Measurements from ENCODE around the gene EIF4E3.
A peak's percentile ranks its signal among the peaks of the same experiment; 100 is the strongest.

Gene EIF4E3

DNA sequence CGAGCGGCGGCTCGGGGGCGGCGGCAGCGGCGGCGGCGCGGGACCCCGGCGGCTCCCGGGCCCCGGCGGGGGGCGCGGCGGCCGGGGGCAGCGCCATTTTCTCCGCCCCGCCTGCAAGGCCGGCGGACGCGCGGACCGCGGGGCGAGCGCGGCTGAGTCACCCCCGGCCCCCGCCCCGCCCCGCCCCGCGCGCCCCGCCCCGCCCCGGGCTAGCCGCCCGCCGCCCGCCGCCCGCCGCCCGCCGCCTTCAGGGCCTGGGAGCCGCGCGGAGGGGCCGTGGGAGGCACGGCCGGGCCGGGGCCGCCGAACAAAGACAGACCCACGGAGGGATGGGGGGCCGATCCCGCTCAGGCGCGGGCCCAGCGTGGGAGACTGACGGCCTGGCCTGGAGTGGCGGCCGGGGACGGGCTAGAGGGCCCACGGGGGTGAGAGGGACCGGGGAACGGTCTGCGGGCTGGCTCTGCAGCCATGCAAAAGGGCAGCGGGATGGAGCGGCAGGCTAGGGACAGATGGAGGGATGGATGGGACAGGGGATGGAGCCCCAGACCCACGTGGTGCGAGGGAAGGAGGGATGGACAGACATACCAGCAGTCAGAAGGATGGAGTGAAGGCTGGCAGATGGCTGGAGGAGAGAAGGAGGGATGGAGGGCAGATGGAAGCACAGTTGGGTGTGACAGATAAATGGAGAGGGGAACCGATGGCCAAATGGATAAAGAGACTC is at the start of gene EIF4E3:
EIF4E3 (minus strand) TSS at position 132 of the 721 bp plus-strand sequence; CDS start at position 97, 35 bp downstream.
- peak; percentile 66 for DNase-seq (ENCODE audit: low spot score)

DNA sequence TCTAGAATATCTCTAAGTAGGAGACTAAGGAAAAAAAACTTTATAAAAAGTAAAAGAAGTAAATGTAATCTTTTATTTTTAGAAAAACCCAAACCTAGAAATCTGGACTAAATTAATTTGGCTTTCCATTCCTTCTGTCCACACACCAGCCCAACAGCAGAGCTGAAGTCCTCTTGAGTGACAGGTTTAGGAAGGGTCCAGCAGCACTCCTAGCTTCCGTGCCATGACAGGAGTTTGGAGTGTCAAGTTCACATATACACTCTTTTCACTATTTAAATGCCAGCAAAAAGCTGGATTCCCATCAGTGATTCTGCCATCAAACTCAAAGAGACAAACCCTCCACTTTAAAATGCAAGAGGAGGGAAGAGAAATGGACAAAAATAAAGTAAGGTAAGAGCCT is 46.7 kb upstream of the EIF4E3 start:
- no peak for DNase-seq (ENCODE audit: low spot score)

DNA sequence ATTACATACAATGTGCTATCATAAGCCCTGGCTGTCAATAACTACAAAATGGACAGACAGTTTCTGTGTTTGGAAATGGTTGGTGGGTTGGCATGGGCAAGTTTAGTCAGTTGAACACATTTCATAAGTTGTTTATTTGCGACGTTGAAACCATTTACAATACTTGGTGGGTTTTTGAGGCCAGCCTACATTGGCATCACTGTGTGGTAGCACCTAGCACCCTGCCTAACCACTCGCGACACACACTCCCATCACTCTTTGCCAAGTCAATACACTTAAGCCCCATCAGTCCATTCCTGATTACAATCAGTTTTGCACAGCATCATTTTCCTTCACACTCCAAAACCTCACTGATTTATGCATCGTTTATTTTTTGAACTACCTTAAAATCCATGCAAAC is 45.9 kb upstream of the EIF4E3 start:
- no peak for DNase-seq (ENCODE audit: low spot score)

DNA sequence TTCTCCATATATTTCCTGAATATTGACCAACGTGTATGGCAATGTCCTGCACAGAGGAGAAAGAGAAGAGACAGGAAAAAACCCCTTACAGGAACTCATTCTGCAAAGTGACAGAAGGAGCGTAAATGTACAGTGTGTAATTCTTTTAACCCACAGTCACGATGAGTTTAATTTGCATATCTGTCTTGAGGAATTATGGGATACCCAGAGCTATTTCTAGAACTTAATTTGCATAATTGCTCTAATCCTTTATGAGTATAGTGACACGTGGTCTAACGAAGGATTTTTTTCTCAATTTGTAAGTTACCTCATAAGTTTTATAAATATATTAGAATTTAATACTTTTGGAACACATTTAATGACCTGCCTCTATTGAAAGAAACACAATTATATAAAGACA is 38.2 kb upstream of the EIF4E3 start:
- no peak for DNase-seq (ENCODE audit: low spot score)

DNA sequence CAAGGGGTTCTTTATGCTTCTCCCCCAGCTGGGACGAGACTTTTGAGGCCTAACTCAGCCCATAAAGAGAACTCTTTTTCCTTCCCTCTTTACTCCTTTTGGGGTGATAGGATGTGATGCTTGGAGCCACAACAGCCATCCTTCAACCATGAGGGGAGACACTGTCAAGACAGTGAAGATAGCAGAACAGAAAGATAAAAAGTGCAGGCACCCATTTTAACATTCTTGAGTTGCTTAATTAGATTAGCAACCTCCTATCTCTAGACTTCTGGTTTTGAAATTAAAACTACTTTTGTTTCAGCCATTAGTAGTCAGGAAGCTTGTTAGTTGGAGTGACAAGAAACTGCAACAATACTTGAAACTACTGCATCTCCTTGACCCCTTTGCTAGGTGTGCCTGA is 34.9 kb upstream of the EIF4E3 start:
- DNase-seq (ENCODE audit: low spot score), result no peak

DNA sequence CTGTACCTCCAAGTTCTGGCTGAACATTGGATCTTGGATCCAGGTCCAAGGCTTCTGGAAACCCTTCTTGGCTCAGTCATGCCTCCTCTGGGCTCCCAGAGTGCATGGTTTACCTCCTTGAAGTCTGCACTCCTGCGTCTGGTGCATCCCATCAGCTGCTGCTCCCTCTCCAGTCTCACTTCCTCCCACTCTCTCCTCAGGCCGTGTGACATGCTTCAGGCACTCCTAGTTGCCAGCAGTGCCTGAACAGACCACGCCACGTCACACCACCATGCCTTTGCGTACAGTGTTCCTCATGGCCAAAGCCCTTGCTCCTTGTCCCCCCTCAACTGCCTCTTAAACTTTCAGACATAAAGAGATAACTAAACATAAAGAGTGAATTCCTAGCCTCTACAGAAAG is 34.2 kb upstream of the EIF4E3 start:
- no peak for DNase-seq (ENCODE audit: low spot score)

DNA sequence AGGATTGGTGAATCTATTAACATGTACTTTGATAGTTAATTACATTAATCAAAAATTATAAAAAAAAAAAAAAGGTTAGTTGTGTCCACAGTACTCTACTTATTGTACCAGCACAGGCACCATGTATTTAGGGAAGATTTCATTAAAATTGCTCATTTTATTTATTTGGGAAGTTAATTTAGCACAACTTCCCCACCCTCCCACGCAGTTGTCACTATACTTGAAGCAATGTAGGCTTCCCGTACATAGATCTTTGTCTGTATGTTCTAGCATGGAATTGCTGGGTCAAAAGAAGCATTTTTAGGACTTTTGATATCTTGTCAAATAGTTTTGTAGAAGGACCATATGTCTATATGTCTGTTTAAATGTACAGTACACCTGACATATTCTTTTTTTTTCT is 32.9 kb upstream of the EIF4E3 start:
- no peak for DNase-seq (ENCODE audit: low spot score)

DNA sequence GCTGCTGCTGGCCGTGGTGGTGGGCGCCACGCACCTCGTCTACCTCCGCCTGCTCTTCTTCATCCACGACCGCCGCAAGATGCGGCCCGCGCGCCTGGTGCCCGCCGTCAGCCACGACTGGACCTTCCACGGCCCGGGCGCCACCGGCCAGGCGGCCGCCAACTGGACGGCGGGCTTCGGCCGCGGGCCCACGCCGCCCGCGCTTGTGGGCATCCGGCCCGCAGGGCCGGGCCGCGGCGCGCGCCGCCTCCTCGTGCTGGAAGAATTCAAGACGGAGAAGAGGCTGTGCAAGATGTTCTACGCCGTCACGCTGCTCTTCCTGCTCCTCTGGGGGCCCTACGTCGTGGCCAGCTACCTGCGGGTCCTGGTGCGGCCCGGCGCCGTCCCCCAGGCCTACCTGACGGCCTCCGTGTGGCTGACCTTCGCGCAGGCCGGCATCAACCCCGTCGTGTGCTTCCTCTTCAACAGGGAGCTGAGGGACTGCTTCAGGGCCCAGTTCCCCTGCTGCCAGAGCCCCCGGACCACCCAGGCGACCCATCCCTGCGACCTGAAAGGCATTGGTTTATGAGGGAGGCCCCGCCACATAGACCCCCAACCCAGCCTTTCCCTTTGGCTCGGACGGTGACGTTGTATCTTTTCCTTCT is 29.5 kb upstream of the EIF4E3 start:
- peak; percentile 49 for DNase-seq (ENCODE audit: low spot score)

DNA sequence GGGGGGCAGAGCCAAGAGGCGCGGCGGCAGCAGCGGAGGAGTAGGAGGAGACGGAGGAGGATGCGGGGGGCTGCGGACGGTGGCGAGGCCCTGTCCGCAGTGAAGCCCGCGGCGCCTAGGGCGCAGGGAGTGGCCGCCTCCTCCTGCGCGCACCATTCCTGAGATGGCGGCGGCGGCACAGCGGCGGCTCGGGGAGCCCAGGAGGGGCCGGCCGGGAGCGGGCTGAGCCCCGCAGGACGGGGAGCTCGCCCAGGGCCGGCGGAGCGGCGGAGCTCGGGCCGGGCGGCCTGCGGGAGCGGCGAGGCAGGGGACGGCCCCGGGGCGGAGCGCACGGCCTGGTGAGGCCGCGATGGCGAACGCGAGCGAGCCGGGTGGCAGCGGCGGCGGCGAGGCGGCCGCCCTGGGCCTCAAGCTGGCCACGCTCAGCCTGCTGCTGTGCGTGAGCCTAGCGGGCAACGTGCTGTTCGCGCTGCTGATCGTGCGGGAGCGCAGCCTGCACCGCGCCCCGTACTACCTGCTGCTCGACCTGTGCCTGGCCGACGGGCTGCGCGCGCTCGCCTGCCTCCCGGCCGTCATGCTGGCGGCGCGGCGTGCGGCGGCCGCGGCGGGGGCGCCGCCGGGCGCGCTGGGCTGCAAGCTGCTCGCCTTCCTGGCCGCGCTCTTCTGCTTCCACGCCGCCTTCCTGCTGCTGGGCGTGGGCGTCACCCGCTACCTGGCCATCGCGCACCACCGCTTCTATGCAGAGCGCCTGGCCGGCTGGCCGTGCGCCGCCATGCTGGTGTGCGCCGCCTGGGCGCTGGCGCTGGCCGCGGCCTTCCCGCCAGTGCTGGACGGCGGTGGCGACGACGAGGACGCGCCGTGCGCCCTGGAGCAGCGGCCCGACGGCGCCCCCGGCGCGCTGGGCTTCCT is 28.8 kb upstream of the EIF4E3 start, which contains the start of gene GPR27:
GPR27 (plus strand) TSS at position 155 of the 909 bp plus-strand sequence; CDS start at position 350, 195 bp downstream.
- peak; percentile 66 for DNase-seq (ENCODE audit: low spot score)

DNA sequence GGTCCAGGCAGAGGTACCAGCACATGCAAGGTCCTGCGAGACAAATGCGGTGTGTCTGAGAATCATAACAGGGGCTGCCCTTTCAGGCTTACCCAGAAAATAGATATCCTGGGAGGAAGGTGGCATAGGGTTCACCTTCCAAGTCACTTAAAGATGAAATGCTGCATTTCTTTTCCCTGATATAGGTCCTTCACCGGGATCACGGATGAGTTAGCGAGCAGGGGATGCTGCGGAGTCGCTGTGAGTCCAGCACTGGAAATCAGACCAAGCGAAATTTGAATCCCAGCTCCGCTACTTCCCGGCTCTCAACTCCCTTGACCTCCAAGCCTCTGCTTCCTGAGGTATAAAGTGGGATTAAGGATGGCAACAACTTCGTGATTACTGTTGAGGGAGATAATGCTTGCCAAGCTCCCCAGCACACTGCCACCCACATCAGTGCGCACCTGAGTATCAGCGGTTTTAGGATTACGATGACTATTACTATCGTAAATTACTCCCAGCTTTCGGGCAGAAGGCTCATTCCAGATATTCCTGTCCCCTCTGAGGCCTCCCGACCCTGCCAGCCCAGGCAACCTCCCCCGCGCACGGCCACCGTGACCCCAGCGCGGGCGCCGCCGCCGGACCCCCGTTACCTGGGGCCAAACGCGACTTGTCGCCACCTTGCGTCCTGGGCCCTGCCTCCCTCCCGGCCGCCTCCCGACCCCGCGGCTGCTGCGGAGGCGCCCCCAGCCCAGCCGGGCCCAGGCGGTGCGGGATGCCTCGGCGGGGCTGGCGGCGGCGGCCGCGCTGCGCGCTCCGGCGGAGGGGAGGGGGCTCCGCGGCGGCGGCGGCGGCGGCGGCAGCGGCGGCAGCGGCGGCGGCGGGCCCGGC is 27.9 kb upstream of the EIF4E3 start:
- peak; percentile 62 for DNase-seq (ENCODE audit: low spot score)

DNA sequence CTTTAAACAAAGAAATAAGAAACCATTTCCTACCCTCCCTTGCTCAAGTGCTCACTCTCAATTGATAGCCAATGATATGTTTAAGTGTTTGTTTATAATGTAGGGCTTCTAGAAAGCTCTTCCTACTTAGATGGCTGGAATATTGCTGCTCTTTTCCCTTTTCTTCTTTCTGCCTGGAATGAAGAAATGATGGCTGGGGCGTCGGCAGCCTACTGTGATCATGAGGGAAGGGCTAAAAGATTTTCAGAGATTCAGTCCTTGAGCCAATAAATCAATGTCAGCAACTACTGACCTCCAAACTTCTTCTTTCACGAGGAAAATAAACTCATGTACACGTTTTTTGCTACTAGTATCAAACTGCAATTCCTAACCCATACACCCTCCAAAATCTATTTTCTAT is 26.4 kb upstream of the EIF4E3 start:
- no peak for DNase-seq (ENCODE audit: low spot score)

DNA sequence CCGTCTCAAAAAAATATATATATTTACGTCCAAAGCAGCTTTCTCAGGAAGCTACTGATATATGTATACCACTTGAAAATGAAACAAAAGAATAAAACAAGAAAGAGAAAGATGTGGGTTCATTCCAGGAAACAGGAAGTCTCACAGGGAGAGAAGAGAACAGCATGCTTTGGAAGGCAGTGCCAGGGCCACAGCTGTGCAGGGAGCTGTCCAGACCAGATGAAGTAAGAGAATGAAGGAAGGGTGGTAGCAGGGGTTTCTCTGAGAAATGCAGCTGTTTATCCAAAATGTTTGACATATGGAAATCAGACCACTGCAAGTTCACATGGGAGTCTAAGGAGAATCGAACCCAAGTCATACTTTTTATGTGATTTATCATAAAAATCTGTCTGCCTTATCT is 19.5 kb upstream of the EIF4E3 start:
- DNase-seq (ENCODE audit: low spot score), result no peak

DNA sequence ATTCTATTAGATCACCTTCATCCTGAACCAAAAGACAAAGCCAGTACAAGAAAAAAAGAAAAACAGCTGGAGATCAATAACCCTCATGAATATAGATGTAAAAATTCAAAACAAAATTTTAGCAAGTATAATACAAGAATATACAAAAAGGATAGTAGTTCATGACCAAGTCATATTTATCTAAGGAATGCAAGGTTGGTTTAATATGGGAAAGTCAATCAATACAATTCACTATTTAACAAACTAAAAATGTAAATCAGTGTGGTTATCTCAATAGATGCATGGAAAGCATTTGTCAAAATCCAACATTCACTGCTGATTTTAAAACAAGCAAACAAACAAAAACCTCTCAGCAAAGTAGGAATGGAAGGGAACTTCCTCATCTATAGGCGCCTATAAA is 17.4 kb upstream of the EIF4E3 start:
- no peak for DNase-seq (ENCODE audit: low spot score)

DNA sequence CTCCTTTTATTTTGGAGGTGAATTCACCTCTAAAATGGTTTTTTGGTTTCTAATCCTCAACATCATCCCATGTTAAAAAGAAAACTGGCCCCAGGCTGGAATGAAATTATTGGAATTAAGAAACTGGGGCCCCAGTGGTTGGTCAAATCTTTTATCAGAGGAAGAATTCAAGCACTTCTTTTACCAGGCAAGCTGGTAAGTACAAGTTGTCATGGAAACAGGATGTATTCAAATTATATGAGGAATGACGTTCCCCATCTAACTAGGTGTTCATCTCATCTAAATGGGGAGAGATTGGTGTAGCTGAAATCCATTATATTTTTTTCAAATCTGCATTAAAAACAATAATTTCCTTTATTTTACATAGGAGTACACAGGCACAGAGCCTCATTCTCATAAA is 9.7 kb upstream of the EIF4E3 start:
- no peak for DNase-seq (ENCODE audit: low spot score)

DNA sequence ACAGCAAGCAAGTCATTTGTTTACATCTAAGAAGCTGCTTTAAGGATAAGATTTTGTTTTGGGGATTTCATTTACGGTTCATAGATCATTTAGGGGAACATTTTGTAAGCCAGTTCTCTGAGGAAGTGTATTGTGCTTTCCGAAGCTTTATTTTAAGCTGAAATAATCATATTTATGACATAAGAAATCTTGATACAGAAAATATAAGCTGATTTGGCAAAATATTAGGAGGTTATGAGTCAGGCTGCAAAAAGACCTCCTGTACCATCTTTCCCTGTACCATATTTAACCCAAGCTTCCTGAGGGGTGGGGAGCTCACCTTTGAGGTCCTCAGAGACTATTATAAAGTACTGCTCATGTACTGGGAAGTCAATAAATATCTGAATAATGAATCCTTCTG is 8.1 kb upstream of the EIF4E3 start:
- DNase-seq (ENCODE audit: low spot score), result no peak

DNA sequence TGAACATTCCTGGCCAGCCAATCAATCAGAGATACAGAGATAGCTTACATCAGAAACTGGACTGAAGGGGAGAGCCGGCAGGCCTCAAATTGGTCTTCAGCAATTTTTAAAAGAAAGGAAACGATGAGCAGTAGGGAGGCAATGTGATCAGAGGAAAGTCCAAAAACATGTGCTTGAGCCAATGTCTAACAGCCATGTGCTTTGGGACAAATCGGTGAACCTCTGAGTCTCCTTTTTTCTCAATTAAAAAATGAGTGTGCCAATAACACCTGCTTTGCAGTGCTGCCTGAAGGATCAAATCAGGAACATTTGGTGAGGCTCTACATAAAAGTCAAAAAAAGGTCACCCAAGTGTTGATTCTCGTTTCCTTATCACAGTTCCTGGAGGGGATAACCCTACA is 7.4 kb upstream of the EIF4E3 start:
- no peak for DNase-seq (ENCODE audit: low spot score)

DNA sequence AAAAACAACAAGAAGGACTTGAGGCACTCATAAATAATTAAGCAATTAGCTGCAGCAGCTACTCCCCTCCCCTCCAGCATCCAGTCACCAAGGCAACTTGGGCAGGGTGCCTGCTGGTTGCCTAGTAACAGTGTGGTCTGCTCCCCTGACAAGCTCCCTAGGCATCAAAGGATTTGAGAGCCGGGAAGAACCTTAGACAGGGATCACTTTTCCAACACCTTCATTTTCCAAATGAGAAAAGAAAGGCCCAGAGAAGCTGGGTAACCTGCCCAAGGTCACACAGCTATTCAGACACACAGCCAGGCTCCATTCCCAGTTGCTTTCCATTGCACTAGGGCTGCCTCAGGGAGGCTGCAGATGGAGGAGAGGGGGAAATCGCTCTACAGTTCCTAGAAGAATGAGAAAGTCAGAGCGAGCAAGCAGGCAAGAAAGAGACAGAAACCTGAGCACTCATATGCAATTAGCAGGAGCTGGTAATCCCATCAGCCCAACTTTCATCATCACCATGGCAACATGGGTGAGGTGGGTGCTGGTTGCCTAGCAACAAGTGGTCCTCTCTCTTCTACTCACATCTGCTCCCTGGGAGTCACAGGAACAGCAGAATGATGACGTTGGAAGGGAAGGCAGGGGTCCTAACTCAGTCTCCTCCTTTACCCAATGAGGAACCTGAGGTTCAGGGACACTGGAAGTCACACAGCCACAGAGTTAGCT is 3.6 kb upstream of the EIF4E3 start:
- DNase-seq (ENCODE audit: low spot score), result peak; percentile 68

DNA sequence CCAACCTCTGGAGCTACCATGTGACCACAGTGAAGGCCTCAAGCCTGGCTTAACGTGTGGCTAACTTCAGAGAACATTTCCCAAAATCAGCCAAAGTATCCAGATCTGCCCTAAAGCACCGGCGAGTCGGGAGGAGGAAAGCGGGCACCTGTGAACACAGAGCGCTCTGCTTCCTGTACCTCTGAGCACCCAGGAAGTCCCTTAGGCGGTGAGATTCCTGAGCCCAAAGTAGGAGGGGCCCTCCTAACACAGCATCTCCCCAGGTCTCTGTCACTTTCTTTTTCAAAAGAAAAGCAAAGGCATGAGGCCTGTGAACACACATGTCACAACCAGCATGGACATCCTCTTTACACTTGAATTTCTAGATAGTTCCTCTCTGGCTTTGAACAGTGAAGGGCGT is 944 bp upstream of the EIF4E3 start:
- DNase-seq (ENCODE audit: low spot score), result no peak

DNA sequence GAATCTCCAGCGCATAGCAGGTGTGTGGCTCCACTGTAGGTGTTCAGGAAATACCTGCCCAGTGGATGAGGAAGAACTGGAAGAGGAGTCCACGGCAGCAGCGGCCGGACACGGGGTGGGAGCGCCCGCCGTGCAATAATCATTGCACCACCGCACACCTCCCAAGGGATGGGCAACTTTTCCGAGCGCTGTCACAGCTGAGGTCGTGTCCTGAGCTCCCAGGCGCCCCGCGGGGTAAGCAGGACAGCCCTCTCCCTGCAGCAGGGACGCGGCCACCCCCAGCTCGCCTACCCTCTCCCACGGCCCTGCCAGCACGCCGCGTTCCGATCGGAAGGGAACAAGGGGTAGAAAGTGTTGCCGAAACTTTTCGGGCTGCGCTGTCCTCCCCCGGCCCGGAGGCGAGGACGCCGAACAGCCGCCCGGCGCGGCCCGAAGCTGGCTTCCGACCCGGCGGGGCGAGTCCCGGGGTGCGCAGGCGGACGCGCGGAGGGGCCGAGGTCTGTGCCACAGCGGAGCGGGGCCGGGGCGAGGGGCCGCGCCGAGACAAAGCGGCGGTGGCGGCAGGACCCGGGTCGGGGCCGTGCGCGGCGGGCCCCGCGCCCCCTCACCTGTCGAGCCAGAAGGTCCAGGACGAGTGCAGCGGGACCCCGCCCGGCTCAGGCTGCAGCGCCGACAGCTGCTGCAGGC is 475 bp downstream of the EIF4E3 start:
- peak; percentile 66 for DNase-seq (ENCODE audit: low spot score)

DNA sequence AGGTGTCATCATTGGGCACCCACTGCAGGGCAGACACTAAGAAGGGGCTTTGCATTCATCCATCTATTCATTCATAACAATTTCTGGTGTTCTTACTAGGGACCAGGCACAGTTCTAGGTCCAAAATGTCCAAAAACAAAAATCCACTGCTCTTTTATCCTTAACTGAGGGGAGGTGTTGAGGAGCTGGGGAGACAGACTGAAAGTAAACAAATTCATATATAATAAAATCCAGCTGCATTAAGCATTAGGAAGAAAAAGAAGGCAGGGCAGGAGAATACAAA is 1.1 kb downstream of the EIF4E3 start:
- DNase-seq (ENCODE audit: low spot score), result no peak
